Activated CD8-positive, alpha-beta memory T cell treated with anti-CD3 and anti-CD28 coated beads for 4 hours (primary cell): ENCODE results near the gene VSIG2.
A peak's percentile ranks its signal among the peaks of the same experiment; 100 is the strongest.
"Not testable (repeated sequence)": the region's sequence is repeated elsewhere in the genome, so short reads cannot be mapped to it uniquely, and the experiment has no call there.

ENCODE experiments used
- DNase-seq, 2 donors: peaks; one replicate each; pipeline ENCODE4 v3.0.0-alpha.2; 2020; ENCODE audit warnings: low read depth in 2 of 2

The VSIG2 gene, protein sequence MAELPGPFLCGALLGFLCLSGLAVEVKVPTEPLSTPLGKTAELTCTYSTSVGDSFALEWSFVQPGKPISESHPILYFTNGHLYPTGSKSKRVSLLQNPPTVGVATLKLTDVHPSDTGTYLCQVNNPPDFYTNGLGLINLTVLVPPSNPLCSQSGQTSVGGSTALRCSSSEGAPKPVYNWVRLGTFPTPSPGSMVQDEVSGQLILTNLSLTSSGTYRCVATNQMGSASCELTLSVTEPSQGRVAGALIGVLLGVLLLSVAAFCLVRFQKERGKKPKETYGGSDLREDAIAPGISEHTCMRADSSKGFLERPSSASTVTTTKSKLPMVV

DNA sequence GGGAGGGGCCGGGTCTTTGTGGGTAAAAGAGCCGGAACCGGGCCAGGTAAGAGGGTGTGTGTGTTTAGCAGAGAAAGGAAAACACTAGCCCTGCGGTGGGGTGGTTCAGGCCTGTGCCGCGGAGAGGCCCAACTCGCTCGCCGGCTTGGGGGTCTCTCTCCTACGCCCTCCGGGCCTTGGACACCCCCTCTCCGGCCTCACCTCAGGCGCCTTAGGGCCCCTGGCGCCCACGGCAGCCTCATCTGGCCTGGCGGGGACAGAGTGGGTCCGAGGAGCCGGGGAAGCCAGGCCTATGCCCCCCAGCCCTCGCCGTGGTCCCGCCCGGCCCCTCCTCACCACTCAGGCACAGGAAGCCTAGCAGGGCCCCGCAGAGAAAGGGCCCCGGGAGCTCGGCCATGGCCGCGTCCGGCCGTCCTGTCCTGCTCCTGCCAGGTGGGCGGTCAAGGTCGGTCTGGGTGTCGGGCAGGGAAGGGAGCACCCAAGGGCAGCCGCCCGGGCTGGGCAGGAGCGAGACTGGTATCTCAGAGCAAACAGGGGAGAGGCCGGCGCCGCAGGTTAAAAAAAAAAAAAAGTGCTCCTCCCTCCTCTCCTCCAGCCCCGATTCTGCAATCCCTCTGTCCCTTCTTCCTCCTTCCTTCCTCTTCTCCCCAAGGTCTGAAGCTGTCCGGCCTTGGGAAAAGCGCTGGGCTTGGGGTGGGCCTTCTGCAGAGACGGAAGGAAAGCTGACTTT, at the start of gene VSIG2:
TSS of gene VSIG2 (minus strand) at position 515 of the 730 bp plus-strand sequence. CDS start at position 397, 118 bp downstream.
- DNase-seq = no peak

DNA sequence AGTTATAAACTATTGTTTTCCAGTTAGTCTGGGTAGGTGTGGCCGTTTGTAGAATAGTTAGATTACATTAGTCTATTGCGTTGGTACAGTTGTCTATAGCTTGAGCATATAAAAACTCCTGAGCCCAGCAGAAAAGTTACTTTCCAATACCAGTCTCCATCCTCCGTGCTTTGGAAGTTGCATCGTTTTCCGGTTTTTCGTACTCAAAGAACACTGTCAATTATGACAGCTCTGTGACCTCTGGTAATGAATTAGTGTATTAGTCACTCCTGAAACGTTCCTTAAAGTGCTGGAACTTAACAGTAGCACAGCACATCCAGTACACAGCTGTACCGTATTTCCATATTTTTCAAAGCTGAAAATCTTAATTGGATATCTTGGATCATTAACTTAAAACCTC, 49.0 kb upstream of the VSIG2 start:
- DNase-seq = no peak

DNA sequence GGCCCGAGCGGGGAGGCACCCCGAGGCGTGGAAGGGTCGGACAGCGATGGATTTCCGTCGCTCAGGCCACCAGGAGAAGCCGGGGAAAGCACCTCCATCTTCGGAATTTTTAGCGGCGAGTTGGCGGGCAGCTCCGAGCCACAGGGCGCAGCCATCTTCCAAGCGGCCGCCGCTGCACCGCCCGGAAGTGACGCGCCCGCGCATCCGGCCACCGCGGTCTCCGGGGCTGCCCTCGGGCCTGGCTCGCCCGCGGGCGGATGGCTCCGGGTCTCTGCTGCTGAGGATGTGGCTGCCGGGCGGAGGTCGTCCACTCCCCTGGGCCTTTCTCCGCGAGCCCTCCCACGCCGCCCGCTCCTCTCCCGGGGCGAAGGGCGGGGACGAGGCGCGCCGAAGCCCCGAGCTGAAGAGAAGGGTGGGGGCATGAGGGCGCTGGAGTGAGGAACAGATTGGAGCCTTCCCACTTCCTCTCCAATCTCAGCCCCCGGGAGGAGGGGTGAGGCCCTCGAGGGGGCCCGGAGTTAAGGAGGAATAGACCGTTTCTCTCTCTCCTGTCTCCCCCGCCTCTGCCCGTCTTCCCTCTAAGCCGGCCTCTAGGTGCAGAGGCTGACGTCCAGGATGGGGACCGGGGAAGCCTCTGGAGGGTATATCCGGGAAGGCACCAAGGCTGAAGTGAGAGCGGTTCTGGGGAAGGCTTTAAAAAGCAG, 48.3 kb upstream of the VSIG2 start, which contains the start of gene MSANTD2:
TSS of gene MSANTD2 (minus strand) at position 181 of the 704 bp plus-strand sequence. CDS start at position 155, 26 bp downstream.
- peak; percentile 53 to 56 for DNase-seq

DNA sequence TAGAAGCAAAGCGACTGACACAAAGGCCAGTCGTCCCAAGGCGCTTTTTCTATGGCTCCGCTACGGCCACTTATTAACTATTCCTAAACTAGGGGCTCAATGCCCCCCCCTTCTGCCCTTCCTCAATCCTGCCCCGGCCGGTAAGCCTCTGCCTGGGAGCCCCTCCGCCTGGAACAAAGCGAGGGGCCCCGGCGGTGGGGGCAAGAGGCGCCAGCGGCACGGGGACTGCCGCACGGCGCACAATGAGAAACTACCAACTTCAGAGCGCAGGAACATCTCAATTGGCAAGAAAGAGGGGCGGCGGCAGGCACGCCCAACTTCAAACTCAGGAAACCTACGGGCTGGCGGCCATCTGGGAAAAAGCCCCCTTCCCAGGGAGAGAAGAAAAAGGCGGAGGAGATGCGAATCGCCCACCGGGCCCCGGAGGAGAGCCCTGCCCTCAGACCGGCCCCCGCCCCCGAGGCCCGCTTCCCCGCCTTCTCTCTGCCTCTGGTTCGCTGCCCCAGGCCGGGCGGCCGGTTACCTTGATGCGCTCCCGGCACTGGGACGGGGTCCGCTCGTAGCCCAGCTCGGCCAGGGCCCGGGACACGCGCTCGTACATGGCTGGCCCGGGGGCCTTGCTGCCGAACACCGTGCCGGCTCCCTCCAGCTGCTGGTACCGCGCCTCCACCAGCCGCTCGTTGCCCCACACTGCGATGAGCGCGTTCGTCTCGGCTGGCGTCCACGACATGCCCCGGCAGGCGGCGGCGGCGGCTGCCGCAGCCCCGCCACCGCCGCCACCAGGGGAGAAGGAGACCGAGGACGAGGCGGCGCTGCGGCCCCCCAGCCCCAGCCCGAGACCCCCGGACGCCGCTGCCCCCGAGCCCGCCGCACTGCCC, 47.5 kb upstream of the VSIG2 start:
- DNase-seq = peak in 1 of 2 donors; percentile 2

DNA sequence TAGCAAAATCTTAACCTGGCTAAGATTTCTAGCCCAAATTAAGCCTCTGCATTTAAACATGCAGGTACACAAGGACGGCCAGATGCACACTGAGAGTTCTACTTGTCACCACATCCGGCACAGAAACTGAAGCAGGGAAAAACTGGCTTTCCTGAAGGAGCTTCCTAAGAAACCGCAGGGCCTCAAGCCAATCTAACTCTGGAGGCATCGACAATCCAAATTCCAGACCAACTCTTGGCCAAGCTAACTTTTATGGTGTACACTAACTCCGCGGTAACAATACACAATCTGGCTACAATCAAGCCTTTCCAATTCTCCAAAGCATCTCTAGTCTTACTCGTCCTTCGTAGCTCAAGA, 46.9 kb upstream of the VSIG2 start:
- no peak for DNase-seq

DNA sequence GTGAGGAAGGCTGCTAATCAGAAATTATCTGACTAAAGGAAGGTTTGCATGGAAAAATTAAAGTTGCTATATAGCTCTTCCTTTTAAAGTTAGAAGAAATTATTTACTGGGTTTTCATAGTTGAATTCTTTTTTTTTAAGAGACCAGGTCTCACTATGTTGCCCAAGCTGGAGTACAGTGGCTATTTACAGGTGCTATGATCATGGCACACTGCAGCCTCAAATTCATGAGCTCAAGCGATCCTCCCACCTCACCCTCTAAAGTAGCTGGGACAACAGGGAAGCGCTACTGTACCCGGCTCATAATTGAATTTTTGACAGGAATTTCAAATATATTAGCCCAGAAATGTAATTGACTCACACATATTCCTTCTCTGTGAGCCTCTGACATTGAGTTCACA, 44.3 kb upstream of the VSIG2 start:
- no peak for DNase-seq

DNA sequence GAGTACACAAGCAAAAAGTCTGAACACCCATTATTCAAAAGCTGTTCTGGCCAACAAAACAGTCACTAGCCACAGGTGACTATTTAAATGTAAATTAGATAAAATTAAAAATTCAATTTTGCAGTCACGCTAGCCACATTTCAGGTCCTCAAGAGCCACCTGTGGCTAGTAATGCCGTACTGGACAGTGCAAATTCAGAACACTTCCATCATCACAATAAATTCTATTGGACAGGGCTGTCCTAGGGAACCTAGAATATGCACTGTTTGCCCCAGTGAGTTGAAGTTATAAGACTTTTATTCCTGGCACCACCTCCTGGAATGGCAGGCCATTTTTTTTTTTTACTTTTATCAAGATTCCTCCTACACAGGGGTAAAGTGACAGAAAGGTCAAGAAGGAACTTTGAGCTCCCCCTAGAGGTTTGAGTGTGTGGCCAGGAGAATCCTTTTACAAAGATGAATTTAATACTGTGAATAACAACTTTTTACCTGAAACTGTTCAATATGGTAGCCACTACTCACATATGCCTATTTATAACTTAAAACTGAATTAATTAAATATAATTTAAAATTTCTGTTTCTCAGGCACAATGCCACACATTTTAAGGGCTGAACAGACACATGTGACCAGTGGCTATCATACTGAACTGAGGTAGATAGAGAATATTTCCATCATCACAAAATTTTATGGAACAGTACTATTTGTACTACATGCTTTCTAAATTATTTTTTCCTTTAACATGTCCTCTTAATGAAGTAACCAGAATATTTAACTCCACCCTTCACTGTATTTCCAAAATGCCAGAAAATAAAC, 41.6 kb upstream of the VSIG2 start:
- no peak for DNase-seq

DNA sequence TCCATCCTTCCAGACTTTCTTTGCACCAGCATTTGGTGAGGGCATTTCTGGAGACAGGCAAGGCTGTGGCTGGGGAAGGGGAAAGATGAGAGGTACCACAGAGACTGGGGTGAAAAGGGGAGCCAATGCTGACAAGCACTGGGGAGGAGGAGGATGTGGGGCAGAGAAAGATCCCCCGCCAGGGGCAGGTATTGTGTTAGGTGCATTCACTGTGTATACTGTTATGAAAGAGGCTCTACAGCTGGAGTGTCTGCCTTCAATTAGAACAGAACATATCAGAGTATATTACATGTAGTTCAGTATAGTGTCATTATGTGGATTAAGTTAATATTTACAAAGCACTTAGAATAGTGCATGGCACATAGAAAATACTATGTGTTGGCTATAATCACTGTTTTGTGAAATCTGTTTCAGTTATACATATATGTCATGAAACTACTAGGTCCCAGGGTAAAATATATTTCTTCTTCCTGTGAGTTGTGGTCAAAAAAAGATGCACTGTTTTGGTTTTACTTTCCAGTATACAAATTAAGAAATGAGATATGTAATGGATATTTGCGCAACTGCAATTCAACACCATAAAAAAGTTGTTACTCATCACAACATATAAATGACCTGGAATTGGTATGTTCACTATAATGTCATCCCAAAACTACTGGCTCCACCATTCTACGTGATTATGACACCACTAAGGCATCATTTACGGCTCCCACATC, 39.7 kb upstream of the VSIG2 start:
- DNase-seq = no peak

DNA sequence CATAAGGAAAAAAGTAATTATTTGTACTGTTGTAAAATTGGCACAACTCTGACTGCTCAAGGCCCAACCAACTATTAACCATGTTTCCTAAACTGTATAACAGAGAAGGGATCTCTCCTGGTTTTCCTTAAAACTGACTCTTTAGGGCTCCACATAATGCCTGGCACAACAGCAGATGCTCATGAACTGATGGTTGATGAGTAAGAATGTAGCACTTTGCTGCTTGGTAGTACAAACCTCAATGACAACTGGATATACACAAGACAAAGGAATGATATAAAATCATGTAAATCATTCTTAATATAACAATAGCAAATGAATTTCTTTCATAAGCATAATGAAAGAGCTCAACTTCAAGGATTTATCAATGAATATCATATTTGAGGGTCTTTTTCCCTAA, 36.5 kb upstream of the VSIG2 start:
- no peak for DNase-seq

DNA sequence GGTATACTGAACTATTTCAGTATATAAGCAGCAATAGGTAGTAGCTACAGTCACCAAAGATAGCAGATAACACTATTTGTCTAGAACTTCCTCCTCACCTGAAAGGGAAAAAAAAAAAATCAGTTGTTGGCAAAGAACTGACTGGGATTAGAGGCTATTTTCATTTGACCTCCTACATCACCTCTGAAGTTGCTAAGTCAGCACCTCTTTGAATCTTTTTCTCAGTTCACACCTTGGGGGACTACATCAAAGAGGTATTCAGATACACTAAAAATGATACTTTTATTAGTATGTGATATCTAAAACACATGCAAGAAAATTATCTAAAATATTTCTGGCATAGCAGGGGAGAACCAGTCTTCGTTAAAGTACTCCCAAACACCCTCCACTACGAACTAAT, 32.0 kb upstream of the VSIG2 start:
- no peak for DNase-seq

DNA sequence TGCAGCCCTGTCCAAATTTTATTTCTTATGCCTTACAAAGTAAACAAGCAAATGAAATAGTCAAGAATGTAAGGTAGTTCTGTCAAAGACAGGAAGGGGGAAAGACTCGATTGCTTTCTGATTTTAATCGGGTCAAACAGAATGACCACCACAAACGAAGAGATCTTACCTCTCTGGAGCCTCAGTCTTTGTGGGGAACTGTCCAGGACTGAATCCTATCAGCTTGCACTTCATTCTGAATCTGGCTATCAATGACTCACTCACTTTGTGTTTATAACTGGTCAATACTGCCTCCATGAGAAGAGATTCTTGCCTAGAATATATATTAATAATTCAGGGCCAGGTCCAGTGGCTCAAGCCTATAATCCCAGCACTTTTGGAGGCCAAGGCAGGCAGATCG, 30.9 kb upstream of the VSIG2 start:
- DNase-seq = no peak

DNA sequence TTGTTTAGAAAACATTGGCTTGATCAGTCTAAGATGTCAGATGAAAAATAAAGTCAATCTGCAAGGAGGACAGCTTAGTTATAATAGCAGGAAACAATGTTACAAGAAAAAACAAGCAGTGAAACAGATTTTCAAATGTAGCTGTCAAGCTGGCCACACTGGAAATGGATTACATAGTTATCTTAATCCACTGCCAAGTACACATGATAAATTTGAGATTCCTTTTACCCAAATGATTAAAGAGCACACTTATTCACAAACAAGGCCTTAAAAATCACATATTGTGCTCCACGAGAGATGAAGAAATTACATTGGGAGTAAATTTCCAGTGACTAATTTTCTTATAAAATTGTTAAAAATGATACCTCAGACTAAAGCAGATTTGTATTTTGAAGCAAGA, 27.5 kb upstream of the VSIG2 start:
- no peak for DNase-seq

DNA sequence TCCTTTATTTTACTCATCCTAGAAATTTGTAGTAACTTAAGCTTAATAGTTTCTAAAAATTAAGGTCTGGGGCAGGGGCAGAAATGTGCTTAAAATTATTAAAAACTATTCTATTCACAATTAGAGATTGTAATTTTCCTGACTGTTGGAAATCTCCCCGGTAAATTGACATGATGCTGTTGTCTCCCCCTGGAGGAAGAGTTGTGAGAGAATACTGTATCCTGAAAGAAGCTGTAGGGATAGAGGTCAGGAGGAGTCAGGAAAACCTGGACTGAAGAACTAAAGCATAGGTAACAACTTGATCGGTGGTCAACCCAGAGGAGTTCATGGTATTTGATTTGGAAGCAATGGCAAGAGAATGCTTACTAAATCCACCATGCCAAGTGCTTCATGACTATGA, 26.2 kb upstream of the VSIG2 start:
- DNase-seq = no peak

DNA sequence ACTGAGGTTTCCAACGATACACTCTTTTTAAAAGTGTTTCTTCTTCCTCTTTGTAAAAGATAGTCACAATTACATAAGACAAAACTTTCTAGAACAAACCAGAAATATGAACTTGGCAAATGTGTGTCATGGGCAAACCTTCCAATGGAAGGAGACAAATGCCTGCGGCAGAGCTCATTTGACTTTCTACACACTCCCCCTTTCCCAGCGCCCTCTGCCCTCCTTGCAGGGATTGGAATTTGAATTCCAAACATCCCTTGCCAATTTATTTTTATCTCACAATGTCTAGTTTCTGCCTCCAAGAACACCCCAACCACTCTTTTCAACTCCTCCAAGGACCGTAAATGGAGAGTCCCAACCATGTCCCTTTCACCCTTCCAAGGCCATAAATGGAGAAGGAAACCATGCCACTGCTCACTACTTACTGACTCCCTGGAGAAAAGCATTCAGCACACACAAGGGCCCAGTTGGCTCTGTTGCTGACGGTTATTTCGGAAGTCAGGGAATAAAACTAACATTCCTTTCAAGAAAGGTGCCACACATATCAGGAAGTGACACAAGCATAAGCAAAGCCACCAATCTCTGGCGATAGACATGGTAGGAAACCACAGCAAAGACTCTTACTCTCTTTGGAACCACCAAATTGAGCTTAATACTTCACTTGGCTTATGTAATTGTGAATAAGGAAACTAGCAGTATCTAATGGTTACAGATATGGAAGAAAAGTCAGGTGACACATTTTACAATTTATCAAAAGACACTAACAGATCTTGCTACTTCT, 25.0 kb upstream of the VSIG2 start:
- DNase-seq = no peak

DNA sequence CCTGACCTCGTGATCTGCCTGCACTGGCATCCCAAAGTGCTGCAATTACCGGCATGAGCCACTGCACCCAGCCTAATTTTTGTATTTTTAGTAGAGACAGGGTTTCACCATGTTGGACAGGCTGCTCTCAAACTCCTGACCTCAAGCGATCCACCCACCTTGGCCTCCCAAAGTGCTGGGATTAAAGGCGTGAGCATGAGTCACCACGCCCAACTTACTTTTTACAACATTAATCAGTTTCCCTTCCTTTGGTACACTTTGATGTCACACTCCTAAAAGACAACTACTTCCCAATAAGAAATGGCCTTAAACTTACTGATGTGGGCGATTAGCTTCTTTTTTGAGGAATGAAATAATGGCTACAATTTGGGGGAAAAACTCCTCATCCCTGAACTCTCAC, 18.9 kb upstream of the VSIG2 start:
- DNase-seq = not testable (repeated sequence)

DNA sequence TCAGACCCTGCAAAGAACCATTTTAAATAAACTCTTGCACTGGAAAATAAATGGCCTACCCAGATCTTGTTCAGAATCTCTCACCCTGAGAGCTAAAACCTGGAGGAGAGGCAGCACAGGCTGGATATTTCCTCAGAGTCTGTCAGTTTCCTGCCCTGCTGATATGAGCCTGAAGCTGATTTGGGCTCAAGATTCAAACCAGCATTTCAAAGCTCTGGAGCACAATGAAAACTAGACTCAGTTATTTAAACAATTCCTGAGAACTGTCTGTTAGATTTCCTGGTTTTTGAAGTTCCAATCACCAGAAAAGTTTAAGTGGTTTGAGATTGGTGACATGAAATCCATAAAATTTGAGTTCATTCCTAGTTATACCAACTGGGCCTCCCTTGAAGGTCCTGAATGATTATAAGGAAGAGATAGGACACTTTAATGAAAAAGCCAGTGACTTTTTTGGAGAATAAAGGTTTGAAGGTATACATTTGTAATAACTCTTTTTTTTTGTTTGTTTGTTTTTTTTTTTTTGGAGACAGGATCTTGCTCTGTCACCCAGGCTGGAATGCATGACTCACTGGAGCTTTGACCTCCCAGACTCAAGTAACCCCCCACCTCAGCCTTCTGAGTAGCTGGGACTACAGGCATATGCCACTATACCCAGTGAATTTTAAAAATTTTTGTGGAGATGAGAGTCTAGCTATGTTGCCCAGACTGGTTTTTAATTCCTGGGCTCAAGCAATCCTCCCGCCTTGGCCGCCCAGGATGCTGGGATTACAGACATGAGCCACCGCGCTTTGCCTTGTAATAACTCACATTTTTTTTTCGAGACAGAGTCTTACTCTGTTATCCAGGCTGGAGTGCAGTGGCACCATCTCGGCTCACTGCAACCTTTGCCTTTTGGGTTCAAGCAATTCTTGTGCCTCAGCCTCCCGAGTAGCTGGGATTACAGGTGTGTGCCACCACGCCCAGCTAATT, 18.0 kb upstream of the VSIG2 start:
- DNase-seq = no peak

DNA sequence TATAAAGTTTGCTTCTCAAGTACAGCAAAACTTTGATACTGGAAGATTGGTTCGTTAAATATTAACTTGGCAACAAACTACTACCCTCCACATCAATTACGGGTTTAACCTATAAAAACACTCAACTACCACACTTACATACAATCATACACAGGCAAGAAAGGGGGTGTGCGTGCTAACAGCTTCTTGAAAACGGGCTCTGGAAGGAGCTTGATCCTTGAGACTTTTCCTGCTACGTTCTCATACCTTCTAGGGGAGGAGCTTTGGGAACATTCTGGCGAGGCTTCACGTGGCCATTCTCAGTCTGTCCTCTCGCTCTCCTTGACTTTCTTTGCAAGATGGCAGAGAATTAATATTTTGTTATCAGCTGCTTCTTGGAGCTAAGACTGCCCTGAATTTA, 16.9 kb upstream of the VSIG2 start:
- DNase-seq = no peak

DNA sequence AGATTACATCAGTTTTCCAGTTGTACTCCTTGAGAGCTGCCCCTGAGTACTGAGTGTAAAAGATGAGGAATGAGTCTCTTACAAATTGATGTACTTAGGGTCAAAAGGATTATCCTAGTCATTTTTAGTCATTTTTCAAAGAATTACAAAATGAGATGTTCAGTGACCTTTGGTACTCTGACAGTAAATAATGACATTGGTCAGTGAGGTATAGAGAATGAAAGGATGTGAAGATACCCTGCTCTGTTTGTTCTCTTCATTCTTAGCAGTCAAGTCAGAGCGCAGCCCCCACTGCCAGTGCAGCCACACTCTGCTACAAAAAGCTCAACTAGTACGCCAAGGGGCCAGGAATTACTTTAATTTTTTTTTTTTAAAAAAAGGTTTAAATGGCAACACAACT, 14.1 kb upstream of the VSIG2 start:
- DNase-seq = no peak
